Activated CD8-positive, alpha-beta memory T cell treated with anti-CD3 and anti-CD28 coated beads, Interleukin-2, amount 10 ng/mL, durations not matched to agents 7 days and 5 days (primary cell): ENCODE data around the gene NFKB2. TPM values are rescaled to one million over a fixed set of nuclear protein-coding genes. Genes with fewer than 3 reads are reported as not detected.

Experiments
- ATAC-seq: fragments of 150-1000 bp; cut with Tn5 transposase; one replicate; pipeline ENCODE4 v1.10.0; 2021; ENCODE audit warnings: moderate library complexity
- CTCF ChIA-PET: fragments of 350-600 bp; sonication (Branson Sonifier 250); formaldehyde crosslinking; loops from one replicate; lab custom pipeline; 2021; ENCODE audit warnings: antibody characterized with exemption; lab: Charles Lee
- DNase-seq: peaks from one replicate; pipeline ENCODE4 v3.0.0-alpha.2; 2020
- H3K27ac Mint-ChIP-seq: one replicate; pipeline ENCODE4 v1.8.0; 2021; ENCODE audit warnings: mild to moderate bottlenecking, mixed read lengths
- H3K27me3 Mint-ChIP-seq: one replicate; pipeline ENCODE4 v1.8.0; 2021; ENCODE audit warnings: mixed read lengths
- H3K36me3 Mint-ChIP-seq: one replicate; pipeline ENCODE4 v1.8.0; 2021; ENCODE audit warnings: mild to moderate bottlenecking, mixed read lengths
- H3K4me1 Mint-ChIP-seq: one replicate; pipeline ENCODE4 v1.8.0; 2021; ENCODE audit warnings: mixed read lengths
- H3K4me3 Mint-ChIP-seq: one replicate; pipeline ENCODE4 v1.8.0; 2021; ENCODE audit warnings: mild to moderate bottlenecking, moderate library complexity, mixed read lengths
- H3K9me3 Mint-ChIP-seq: one replicate; pipeline ENCODE4 v1.8.0; 2022; ENCODE audit warnings: low read depth, mixed read lengths
- total RNA-seq, 2 experiments: library from RNA; stranded (reverse); gene quantifications; one replicate each; pipeline ENCODE4 v1.2.3, GENCODE V29; 2021

NFKB2 gene
- 100 to 1,000 TPM in 1 of 2 experiments, 10 to 100 TPM in 1; 78.1 to 199 TPM for total RNA-seq

DNA sequence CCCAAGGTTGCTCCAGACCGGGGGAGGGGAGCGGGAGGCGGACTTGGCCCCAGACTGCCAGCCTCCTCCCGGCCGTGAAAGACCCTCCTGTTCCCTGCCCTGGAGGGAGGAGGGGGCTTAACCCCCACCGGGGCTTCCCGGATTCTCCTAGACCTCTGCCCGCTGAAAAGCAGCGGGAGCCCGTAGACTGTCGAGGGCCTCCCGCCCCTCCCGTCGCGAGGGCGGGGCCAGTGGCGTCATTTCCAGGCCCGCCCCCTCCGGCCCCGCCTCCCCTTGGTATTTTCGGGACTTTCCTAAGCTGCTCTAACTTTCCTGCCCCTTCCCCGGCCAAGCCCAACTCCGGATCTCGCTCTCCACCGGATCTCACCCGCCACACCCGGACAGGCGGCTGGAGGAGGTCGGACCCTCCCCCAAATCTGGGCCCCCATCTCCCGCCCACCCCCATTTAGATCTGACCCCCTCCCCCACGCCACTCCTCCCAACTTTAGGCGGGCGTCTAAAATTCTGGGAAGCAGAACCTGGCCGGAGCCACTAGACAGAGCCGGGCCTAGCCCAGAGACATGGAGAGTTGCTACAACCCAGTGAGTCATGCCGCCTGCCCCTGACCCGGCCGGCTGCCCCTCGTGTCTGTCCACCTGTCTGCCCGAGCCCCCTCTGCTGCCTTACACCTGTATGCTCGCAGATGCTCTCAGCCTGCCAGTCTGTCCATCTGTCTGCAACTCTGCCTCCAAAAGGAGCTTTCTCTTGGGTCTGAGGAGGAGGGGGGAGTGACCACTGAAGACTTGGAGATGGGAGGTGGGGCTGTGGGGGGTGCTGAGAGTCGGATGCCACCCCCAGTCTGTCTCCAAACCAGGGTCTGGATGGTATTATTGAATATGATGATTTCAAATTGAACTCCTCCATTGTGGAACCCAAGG is at the start of gene NFKB2:
Gene NFKB2 (plus strand): TSS at position 306 of the 917 bp plus-strand sequence. CDS start 255 bp downstream, at position 561.
- Mint-ChIP-seq H3K9me3 (no peaks in the 10 kb centered on the region), H3K4me3 (peak within 1 kb of the TSS; percentile 84), H3K27ac (peak within 1 kb of the TSS; percentile 90), H3K4me1 (peaks cover 44% of the 10 kb centered on the region), H3K27me3 (no peaks in the 10 kb centered on the region), H3K36me3 (peaks cover 26% of the 10 kb centered on the region)
- CTCF ChIA-PET, result interaction anchor here (0.7 to 16.5 kb wide), 15 partner anchors 10 to 260 kb away, joined by 3 to 271 read pairs (median 5); partner anchors contain the start of genes C10orf95, CUEDC2, ELOVL3 and FBXL15
- ATAC-seq, result peak; percentile 37
- peak; percentile 90 for DNase-seq

DNA sequence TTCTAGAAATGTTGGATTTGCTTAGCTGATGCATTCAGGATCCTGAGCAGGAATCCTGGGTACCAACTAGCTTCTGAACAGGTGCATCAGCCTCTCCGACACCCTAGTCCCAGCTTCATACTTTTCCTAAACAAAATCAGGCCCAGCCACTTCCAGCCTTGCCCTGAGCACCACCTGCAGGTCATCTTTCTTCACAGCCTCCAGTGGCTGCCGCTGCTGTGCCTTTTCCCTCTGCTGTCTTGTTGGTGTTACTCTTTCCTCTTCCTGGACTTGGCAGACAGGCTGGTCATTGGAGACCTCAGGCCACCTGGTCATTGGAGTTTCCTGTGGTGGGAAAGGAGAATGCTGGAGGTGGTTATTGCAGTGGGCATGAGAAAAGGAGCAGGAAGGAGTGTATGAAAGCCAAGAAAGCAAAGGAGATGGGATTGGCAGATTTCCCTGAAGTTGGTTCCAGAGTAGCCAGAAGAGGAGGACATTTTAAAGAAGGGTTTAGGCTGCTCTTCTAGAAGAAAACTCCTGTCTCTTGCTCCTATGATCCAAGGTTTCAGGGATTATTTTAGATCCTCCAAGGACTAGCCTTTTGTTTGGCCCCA is 48.2 kb upstream of the NFKB2 start:
- Mint-ChIP-seq H3K27ac (no peak overlapping the region), H3K27me3 (no peaks in the 10 kb centered on the region), H3K4me3 (no peak overlapping the region), H3K9me3 (no peaks in the 10 kb centered on the region), H3K4me1 (no peaks in the 10 kb centered on the region), H3K36me3 (peaks cover 11% of the 10 kb centered on the region)
- ATAC-seq (no peak), DNase-seq (peak; percentile 45)
- CTCF ChIA-PET, result interaction anchor here (0.7 to 22.2 kb wide), 16 partner anchors 8 to 237 kb away, joined by 3 to 824 read pairs (median 4); partner anchors contain the start of genes ELOVL3, GBF1, PITX3 and SUFU

DNA sequence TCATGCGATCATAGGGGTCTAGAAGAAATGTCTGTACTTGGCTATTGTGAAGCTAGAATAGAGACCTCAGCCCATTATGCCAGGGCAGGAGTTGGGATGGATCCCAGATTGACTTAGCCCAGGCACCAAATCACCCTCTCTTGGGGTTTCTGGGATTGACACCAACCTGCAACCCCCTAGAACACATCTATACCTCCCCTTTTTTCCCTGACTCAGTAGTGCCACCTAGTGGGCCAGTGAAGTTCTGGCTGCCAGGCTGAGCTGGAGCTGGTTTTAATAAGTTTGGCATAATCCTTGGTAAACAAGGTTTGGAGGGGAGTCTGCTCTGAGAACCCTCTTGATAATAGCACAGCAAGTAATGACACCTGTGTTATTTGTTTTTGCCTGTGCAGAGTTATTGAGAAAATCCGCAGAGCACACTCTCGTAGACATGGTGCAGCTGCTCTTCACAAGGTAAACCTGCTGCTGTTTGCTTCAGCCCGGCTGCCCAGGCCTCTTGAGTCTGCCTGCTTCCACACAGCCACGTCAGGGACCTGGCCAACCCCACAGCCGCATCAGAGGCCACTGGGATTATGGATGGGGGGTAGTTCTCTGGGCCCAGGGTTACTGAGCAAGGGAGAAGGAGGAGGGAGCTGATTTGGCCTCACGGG is 43.3 kb upstream of the NFKB2 start:
- H3K27me3 Mint-ChIP-seq, result no peaks in the 10 kb centered on the region
- H3K27ac Mint-ChIP-seq, result no peak overlapping the region
- CTCF ChIA-PET, result interaction anchor here (0.5 to 22.2 kb wide), 51 partner anchors 8 to 490 kb away, joined by 3 to 824 read pairs (median 5); partner anchors contain the start of genes ELOVL3, FBXL15, GBF1 and PITX3
- H3K4me1 Mint-ChIP-seq, result peaks cover 4% of the 10 kb centered on the region
- ATAC-seq, result peak; percentile 74
- no peak overlapping the region for H3K4me3 Mint-ChIP-seq
- peaks cover 12% of the 10 kb centered on the region for H3K36me3 Mint-ChIP-seq
- DNase-seq, result peak; percentile 80
- no peaks in the 10 kb centered on the region for H3K9me3 Mint-ChIP-seq

DNA sequence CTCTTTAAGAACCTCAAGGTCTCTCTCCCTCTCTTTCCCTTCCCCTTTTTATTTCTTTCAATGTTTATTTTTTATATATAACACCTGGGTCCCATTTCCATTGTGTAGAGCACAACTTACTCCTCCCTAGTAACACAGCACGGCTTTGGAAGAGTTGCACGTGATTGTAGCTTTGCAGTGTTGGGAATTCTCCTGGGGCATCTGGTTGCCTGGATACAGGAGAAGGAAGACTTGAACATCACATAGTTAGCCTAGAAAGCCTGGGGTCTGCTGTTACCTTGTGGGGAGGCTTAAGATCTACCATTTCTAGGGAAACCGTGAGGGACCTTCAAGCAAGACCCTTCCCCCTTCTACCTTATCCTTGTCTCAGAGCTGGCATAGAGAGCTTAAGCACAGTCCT is 41.1 kb upstream of the NFKB2 start:
- H3K27me3 Mint-ChIP-seq, result no peaks in the 10 kb centered on the region
- H3K4me3 Mint-ChIP-seq, result no peak overlapping the region
- CTCF ChIA-PET, result interaction anchor here (0.9 to 22.2 kb wide), 6 partner anchors 9 to 229 kb away, joined by 3 to 824 read pairs (median 4); partner anchors contain the start of genes ELOVL3 and PITX3
- no peak for ATAC-seq
- no peaks in the 10 kb centered on the region for H3K9me3 Mint-ChIP-seq
- no peak overlapping the region for H3K27ac Mint-ChIP-seq
- peaks cover 26% of the 10 kb centered on the region for H3K36me3 Mint-ChIP-seq
- DNase-seq, result no peak
- peaks cover 24% of the 10 kb centered on the region for H3K4me1 Mint-ChIP-seq

DNA sequence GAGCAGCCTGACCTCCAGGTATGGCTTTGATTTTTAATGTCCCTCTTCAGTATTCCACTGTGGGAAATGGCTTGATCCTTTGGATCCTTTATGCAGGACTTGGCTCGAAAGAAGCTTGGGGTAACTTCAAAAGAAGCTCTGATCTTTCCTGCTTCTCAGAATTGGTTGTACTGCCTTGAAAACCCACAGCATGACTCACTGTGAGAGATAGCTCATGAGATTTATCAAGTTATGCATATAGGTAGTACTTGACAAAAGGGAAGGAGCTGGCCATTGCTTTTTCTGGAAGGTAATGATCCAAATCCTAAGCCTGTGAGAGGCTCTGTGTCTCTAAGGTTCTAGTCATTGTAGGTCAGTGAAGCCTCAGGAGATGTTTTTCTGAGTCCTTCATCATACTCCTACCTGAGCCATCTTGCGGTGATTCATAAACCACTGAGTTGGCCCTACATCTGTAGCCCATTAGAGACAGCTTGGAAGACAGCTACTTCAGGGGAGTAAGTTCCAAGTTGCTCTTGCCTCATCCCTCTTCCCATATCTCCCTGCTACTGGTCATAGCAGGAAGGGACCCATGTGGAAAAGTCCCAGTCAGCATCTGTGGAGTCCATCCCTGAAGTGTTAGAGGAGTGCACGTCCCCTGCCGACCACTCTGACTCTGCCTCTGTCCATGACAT is 36.7 kb upstream of the NFKB2 start:
- peaks cover 47% of the 10 kb centered on the region for H3K36me3 Mint-ChIP-seq
- H3K4me3 Mint-ChIP-seq, result no peak overlapping the region
- H3K27me3 Mint-ChIP-seq, result no peaks in the 10 kb centered on the region
- ATAC-seq (peak; percentile 63), DNase-seq (peak; percentile 43)
- CTCF ChIA-PET, result interaction anchor here (0.8 to 22.2 kb wide), 8 partner anchors 9 to 190 kb away, joined by 3 to 824 read pairs (median 4); partner anchors contain the start of genes ELOVL3, GBF1 and PITX3
- no peak overlapping the region for H3K27ac Mint-ChIP-seq
- no peaks in the 10 kb centered on the region for H3K9me3 Mint-ChIP-seq
- peaks cover 25% of the 10 kb centered on the region for H3K4me1 Mint-ChIP-seq

DNA sequence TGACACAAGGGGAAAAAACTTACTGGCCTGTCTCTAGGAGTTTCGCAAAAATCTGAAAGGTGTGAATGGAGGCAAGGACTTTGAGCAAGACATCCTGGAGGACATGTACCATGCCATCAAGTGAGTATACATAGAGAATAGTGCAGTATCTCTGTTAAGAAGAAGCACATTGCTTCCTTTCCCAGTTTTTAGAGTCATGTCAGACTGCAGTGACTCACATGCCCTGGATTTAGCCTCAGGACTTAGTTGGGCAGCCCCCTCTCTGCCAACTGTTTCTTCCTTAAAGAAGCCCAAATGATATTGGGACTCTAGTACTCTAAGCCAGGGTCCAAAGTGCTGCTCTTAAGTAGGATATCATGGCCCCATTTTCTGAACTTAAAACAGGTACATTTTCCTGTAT is 28.1 kb upstream of the NFKB2 start:
- Mint-ChIP-seq H3K9me3 (no peaks in the 10 kb centered on the region), H3K27ac (no peak overlapping the region), H3K4me1 (no peaks in the 10 kb centered on the region), H3K36me3 (peaks cover 55% of the 10 kb centered on the region), H3K4me3 (no peak overlapping the region), H3K27me3 (no peaks in the 10 kb centered on the region)
- ATAC-seq, result no peak
- no peak for DNase-seq
- CTCF ChIA-PET, result no interaction called here

DNA sequence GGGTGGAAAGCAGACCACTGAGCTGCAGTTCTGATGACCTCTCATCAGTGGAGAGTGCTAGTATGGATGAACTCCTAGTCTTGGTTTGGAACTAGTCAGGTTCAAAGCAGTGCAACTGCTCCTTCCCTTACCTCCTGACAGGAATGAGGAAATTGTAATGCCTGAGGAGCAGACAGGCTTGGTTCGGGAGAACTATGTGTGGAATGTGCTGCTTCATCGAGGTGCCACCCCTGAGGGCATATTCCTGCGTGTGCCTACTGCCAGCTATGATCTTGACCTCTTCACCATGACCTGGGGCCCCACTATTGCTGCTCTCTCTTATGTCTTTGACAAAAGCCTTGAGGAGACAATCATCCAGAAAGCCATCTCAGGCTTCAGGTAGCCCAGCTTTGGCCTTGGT is 27.4 kb upstream of the NFKB2 start:
- DNase-seq (no peak), ATAC-seq (no peak)
- CTCF ChIA-PET, result interaction anchor here (2.9 kb wide), 1 partner anchor 138 kb away, joined by 17 read pairs; no protein-coding TSS in a partner anchor
- peaks cover 49% of the 10 kb centered on the region for H3K36me3 Mint-ChIP-seq
- H3K27me3 Mint-ChIP-seq, result no peaks in the 10 kb centered on the region
- H3K4me1 Mint-ChIP-seq, result no peaks in the 10 kb centered on the region
- H3K4me3 Mint-ChIP-seq, result no peak overlapping the region
- H3K9me3 Mint-ChIP-seq, result no peaks in the 10 kb centered on the region
- H3K27ac Mint-ChIP-seq, result no peak overlapping the region

DNA sequence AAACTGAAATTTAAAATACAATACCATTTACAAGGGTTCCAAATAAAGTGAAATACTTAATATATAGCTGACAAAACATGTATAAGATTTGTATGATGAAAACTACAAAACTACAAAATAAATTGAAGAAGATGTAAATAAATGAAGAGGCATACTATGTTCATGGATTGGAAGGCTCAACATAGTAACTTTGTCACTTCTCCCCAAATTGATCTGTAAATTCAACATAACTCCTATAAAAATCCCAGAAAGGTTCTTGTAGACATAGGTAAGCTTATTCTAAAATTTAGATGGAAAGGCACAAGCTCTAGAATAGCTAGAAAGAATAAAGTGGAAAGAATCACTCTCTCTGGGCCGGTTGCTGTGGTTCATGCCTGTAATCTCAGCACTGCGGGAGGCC is 24.2 kb upstream of the NFKB2 start:
- DNase-seq (no peak), ATAC-seq (no peak)
- no peak overlapping the region for H3K4me3 Mint-ChIP-seq
- no peak overlapping the region for H3K27ac Mint-ChIP-seq
- CTCF ChIA-PET, result interaction anchor here (1.3 to 4.4 kb wide), 4 partner anchors 19 to 212 kb away, joined by 3 to 27 read pairs (median 12); no protein-coding TSS in a partner anchor
- H3K27me3 Mint-ChIP-seq, result no peaks in the 10 kb centered on the region
- no peaks in the 10 kb centered on the region for H3K4me1 Mint-ChIP-seq
- peaks cover 46% of the 10 kb centered on the region for H3K36me3 Mint-ChIP-seq
- H3K9me3 Mint-ChIP-seq, result no peaks in the 10 kb centered on the region

DNA sequence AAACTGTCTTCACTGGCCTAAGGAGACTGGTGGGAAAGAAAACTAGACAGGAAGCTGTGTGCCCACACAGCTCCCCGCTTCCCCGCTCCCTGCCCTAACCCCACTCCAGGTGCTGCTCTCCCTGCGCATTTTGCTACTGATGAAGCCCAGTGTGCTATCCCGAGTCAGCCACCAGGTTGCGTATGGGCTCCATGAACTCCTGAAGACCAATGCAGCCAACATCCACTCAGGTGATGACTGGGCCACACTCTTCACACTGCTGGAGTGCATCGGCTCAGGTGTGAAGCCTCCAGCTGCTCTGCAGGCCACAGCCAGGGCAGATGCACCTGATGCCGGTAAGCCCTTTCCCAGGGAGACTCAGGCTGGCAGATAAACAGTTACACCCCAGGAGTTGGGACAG is 20.3 kb upstream of the NFKB2 start:
- H3K9me3 Mint-ChIP-seq, result no peaks in the 10 kb centered on the region
- no peak overlapping the region for H3K4me3 Mint-ChIP-seq
- no peak overlapping the region for H3K27ac Mint-ChIP-seq
- no peaks in the 10 kb centered on the region for H3K4me1 Mint-ChIP-seq
- no peaks in the 10 kb centered on the region for H3K27me3 Mint-ChIP-seq
- DNase-seq (no peak), ATAC-seq (no peak)
- CTCF ChIA-PET, result interaction anchor here (0.9 kb wide), 2 partner anchors 9 to 23 kb away, joined by 3 read pairs; no protein-coding TSS in a partner anchor
- peaks cover 33% of the 10 kb centered on the region for H3K36me3 Mint-ChIP-seq

DNA sequence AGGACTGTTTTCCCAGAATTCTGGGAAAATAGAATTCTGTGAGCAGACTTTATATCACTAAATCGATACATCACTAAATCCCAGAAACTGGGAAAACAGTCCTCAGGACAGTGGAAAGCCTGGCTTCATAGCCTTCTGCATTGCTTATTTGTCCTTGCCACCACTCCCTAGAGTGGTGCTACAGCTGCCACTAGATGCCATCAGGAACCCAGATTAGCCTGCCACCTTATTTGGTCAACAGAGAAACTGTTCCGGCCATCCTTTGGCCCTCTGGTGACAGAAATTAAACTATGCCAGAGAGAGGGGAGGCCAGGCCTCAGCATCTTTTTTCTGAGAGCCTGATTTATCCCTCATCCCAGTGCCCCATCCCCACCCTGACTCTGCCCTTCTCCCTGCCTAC is 19.6 kb upstream of the NFKB2 start:
- no peaks in the 10 kb centered on the region for H3K9me3 Mint-ChIP-seq
- no peaks in the 10 kb centered on the region for H3K4me1 Mint-ChIP-seq
- no peak overlapping the region for H3K4me3 Mint-ChIP-seq
- CTCF ChIA-PET, result interaction anchor here (0.9 to 1.2 kb wide), 3 partner anchors 8 to 146 kb away, joined by 3 to 6 read pairs (median 3); no protein-coding TSS in a partner anchor
- DNase-seq (no peak), ATAC-seq (no peak)
- peaks cover 29% of the 10 kb centered on the region for H3K36me3 Mint-ChIP-seq
- no peaks in the 10 kb centered on the region for H3K27me3 Mint-ChIP-seq
- no peak overlapping the region for H3K27ac Mint-ChIP-seq

DNA sequence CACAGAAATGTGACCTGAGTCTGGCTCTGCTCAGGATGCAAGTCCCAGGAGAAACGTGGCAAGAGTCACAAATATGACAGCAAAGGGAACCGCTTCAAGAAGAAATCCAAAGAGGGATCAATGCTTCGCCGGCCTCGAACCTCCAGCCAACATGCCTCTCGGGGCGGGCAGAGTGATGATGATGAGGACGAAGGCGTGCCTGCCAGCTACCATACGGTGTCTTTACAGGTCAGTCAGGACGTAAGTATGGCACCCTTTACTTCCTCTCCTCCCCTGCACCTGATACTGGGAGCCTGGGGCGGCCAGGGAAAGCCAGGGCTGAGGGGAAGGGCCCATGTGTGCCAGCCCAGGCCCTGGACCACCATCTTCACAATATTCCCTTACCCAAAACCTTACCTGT is 18.6 kb upstream of the NFKB2 start:
- Mint-ChIP-seq H3K9me3 (no peaks in the 10 kb centered on the region), H3K27me3 (no peaks in the 10 kb centered on the region), H3K27ac (no peak overlapping the region), H3K4me3 (no peak overlapping the region), H3K4me1 (no peaks in the 10 kb centered on the region), H3K36me3 (peaks cover 21% of the 10 kb centered on the region)
- CTCF ChIA-PET, result no interaction called here
- no peak for ATAC-seq
- no peak for DNase-seq

DNA sequence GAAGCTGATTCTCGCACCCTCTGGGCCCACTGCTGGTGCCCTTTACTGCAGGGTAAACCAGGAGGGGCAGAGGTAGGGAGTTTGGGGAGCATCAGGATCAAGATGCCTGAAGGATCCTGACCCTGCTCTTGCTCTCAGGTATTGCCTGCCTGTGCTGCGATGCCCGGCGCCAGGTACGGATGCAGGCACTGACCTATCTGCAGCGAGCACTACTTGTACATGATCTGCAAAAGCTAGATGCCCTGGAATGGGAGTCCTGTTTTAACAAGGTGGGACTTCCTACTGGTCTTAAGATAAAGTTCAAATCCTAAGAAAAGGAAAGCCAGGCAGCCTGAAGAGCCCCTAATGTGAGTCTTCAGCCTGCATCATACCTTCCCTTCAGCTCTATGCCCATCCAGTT is 16.1 kb upstream of the NFKB2 start:
- Mint-ChIP-seq H3K9me3 (no peaks in the 10 kb centered on the region), H3K27ac (no peak overlapping the region), H3K4me1 (no peaks in the 10 kb centered on the region), H3K36me3 (peaks cover 18% of the 10 kb centered on the region), H3K4me3 (no peak overlapping the region), H3K27me3 (no peaks in the 10 kb centered on the region)
- DNase-seq (no peak), ATAC-seq (no peak)
- CTCF ChIA-PET, result interaction anchor here (0.8 to 1.6 kb wide), 3 partner anchors 20 to 150 kb away, joined by 4 to 5 read pairs (median 4); no protein-coding TSS in a partner anchor
